OCI-LY1 (cell line): ENCODE measurements around the gene CD247.

Experiments used
- H2AFZ ChIP-seq: fragments of 200-600 bp; sonication (generic), shearing (Covaris generic); 2 replicates; pipeline ENCODE4 v1.6.0; 2014; ENCODE audit warnings: antibody characterized with exemption, mild to moderate bottlenecking, low read length
- H3F3A ChIP-seq: fragments of 200-600 bp; sonication (generic), shearing (Covaris generic); 2 replicates; pipeline ENCODE4 v1.6.0; 2014; ENCODE audit warnings: mild to moderate bottlenecking, antibody characterized with exemption, low read length, moderate library complexity; ENCODE audit not compliant: insufficient read depth
- H3K27ac ChIP-seq: fragments of 200-600 bp; sonication (generic); 2 replicates; pipeline ENCODE4 v1.5.1; 2014; ENCODE audit warnings: low read length, mixed run types, mild to moderate bottlenecking, low read depth; ENCODE audit not compliant: poor library complexity, severe bottlenecking
- H3K27me3 ChIP-seq: fragments of 200-600 bp; sonication (generic); 2 replicates; pipeline ENCODE4 v1.6.0; 2014; ENCODE audit warnings: antibody characterized with exemption, mild to moderate bottlenecking, low read length, moderate library complexity; ENCODE audit not compliant: insufficient read depth
- H3K36me3 ChIP-seq: fragments of 200-600 bp; sonication (generic); 2 replicates; pipeline ENCODE4 v1.6.1; 2014; ENCODE audit warnings: mild to moderate bottlenecking, antibody characterized with exemption, low read length, moderate library complexity, mixed read lengths; ENCODE audit not compliant: insufficient read depth
- H3K4me1 ChIP-seq: fragments of 200-600 bp; sonication (generic); 2 replicates; pipeline ENCODE4 v1.5.1; 2014; ENCODE audit warnings: mild to moderate bottlenecking, low read length, moderate library complexity; ENCODE audit not compliant: insufficient read depth, severe bottlenecking
- H3K4me2 ChIP-seq: fragments of 200-600 bp; sonication (generic), shearing (Covaris generic); 2 replicates; pipeline ENCODE4 v1.6.1; 2014; ENCODE audit warnings: low read length
- H3K4me3 ChIP-seq: fragments of 200-600 bp; sonication (generic); 2 replicates; pipeline ENCODE4 v1.5.1; 2014; ENCODE audit warnings: low read length, low read depth, mild to moderate bottlenecking, mixed read lengths; ENCODE audit not compliant: poor library complexity, severe bottlenecking
- H3K79me2 ChIP-seq: fragments of 200-600 bp; shearing (Covaris generic); 2 replicates; pipeline ENCODE4 v1.6.1; 2016; ENCODE audit warnings: mixed run types, low read length, mixed read lengths; ENCODE audit not compliant: insufficient read depth
- H3K9ac ChIP-seq: fragments of 200-600 bp; sonication (generic), shearing (Covaris generic); 2 replicates; pipeline ENCODE4 v1.6.1; 2014; ENCODE audit warnings: mild to moderate bottlenecking, low read length, mixed read lengths
- H3K9me2 ChIP-seq: fragments of 200-600 bp; sonication (generic), shearing (Covaris generic); 2 replicates; pipeline ENCODE4 v1.6.1; 2014; ENCODE audit warnings: low read depth, mild to moderate bottlenecking, low read length, mixed read lengths
- H3K9me3 ChIP-seq: fragments of 200-600 bp; shearing (Covaris generic); 2 replicates; pipeline ENCODE4 v1.6.1; 2014; ENCODE audit warnings: low read length, mixed read lengths
- H4K20me1 ChIP-seq: fragments of 200-600 bp; sonication (generic), shearing (Covaris generic); 2 replicates; pipeline ENCODE4 v1.6.0; 2016; ENCODE audit warnings: mild to moderate bottlenecking, low read length; ENCODE audit not compliant: insufficient read depth
- EZH2 ChIP-seq: fragments of 200-600 bp; sonication (generic), shearing (Covaris generic); IDR thresholded peaks from 2 replicates; pipeline ENCODE4 v1.8.0; 2017; ENCODE audit warnings: borderline replicate concordance, mixed run types, mild to moderate bottlenecking, antibody characterized with exemption, low read length, moderate library complexity, mixed read lengths
- TF ChIP-seq, protein P1 (sequence below): fragments of 200-600 bp; sonication (generic), shearing (Covaris generic); IDR thresholded peaks from 2 replicates; pipeline ENCODE4 v1.5.1; 2017; ENCODE audit warnings: mild to moderate bottlenecking, antibody characterized with exemption, low read length, moderate library complexity, mixed read lengths

Gene CD247

DNA sequence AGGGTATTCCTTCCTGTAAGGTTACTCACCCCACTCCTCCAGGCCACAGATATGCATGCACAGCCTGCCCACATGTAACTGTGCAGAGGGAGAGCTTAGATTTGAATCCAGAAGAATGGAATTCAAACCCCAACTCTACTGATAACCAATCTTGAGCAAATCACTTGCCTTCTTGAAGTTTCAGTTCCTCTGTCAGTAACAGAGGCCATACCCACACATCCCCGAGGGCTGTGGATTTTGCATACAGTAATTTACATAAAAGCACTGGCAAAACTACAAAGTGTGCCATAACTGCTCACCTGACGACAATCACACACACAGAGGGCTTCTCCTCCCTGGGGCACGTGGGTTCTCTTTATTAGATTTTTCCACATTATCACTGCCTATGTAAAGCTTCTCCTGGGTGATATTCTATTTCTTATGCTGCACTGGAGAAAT, 18.6 kb downstream of the CD247 start:
- H3K4me3 ChIP-seq: peak overlapping the region; percentile 51
- no peaks in the 10 kb centered on the region for H3K9me3 ChIP-seq
- peak overlapping the region; percentile 94 for H3K27ac ChIP-seq
- TF ChIP-seq, protein P1, sequence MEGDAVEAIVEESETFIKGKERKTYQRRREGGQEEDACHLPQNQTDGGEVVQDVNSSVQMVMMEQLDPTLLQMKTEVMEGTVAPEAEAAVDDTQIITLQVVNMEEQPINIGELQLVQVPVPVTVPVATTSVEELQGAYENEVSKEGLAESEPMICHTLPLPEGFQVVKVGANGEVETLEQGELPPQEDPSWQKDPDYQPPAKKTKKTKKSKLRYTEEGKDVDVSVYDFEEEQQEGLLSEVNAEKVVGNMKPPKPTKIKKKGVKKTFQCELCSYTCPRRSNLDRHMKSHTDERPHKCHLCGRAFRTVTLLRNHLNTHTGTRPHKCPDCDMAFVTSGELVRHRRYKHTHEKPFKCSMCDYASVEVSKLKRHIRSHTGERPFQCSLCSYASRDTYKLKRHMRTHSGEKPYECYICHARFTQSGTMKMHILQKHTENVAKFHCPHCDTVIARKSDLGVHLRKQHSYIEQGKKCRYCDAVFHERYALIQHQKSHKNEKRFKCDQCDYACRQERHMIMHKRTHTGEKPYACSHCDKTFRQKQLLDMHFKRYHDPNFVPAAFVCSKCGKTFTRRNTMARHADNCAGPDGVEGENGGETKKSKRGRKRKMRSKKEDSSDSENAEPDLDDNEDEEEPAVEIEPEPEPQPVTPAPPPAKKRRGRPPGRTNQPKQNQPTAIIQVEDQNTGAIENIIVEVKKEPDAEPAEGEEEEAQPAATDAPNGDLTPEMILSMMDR: no peak
- TF ChIP-seq EZH2: no peak
- H3K9ac ChIP-seq: peak overlapping the region; percentile 54
- 0 out of 2 replicates have a peak, but pooled peaks cover 6% of the 10 kb centered on the region for H3F3A ChIP-seq
- no peaks in the 10 kb centered on the region for H3K36me3 ChIP-seq
- H3K79me2 ChIP-seq: no peaks in the 10 kb centered on the region
- no peaks in the 10 kb centered on the region for H4K20me1 ChIP-seq
- no peaks in the 10 kb centered on the region for H3K27me3 ChIP-seq
- H3K4me2 ChIP-seq: peak overlapping the region; percentile 70
- no peak overlapping the region for H2AFZ ChIP-seq
- H3K4me1 ChIP-seq: peaks cover 94% of the 10 kb centered on the region
- H3K9me2 ChIP-seq: no peaks in the 10 kb centered on the region

DNA sequence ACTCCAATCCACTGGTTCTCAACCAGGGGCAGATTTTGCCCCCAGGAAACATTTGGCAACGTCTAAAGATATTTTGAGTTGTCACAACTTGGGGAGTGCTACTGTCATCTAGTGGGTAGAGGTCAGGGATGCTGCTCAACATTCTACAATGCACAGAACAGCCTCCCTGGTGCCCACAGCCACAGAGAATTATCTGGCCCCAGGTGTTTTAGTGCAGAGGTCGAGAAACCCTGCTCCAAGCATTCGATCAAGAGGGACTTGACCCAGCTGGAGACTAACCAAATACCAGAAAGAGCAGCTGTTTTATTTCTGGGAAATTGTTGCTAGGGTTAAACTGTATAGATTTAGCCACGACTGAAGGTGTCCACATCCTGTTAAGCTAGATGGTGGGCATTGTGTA, 19.2 kb downstream of the CD247 start:
- no peaks in the 10 kb centered on the region for H3K9me2 ChIP-seq
- peak overlapping the region; percentile 70 for H3K4me2 ChIP-seq
- no peaks in the 10 kb centered on the region for H3K36me3 ChIP-seq
- H3K9me3 ChIP-seq: no peaks in the 10 kb centered on the region
- no peak for TF ChIP-seq EZH2
- TF ChIP-seq, protein P1: peak; percentile 48
- peak overlapping the region; percentile 54; the same call in 1 of the 2 replicates for H3K9ac ChIP-seq
- H3F3A ChIP-seq: 0 out of 2 replicates have a peak, but pooled peaks cover 6% of the 10 kb centered on the region
- peaks cover 96% of the 10 kb centered on the region for H3K4me1 ChIP-seq
- no peaks in the 10 kb centered on the region for H4K20me1 ChIP-seq
- peak overlapping the region; percentile 94 for H3K27ac ChIP-seq
- H3K27me3 ChIP-seq: no peaks in the 10 kb centered on the region
- peak overlapping the region; percentile 51 for H3K4me3 ChIP-seq
- H2AFZ ChIP-seq: no peak overlapping the region
- H3K79me2 ChIP-seq: no peaks in the 10 kb centered on the region

DNA sequence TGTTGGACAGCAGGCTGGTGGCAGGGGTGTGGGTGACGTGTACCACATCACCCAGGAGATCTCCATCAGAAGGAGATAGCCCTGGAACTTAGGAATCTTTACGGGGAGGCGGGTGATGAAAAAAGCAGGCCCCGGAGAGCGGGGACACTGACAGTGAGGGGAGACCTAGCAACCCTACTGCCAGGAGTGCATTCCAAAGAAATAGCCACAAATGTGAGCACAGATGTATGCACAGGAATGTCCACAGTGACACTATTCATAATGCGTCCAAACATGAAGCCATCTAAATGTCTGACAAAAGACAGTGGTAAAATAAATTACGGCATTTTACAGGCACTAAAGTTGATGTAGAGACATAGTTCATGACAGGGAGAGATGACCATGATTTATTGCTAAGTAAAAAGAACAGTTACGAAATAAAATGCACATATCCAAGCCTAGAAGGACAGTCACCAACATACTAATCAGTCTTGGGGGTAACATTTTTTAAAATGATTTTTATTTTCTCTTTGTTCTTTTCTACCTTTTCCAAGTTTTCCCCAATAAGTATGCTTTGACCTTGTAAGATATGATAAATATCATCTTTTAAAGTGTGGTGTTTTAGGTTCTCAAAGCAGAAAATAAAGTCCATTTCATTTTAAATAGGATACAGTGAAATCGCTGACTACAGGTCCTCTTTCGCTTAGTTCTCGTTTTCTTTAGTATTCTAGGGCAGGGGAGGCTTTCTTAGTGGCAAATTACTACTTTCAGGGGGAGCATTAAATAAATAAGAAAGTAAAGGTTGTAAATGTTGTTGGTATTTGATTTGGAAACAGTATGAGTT, 21.3 kb downstream of the CD247 start:
- no peaks in the 10 kb centered on the region for H3K9me2 ChIP-seq
- no peak for TF ChIP-seq EZH2
- TF ChIP-seq, protein P1: no peak
- H3K9ac ChIP-seq: no peak overlapping the region
- H3K27ac ChIP-seq: peak overlapping the region; percentile 94
- H4K20me1 ChIP-seq: no peaks in the 10 kb centered on the region
- no peaks in the 10 kb centered on the region for H3K36me3 ChIP-seq
- no peaks in the 10 kb centered on the region for H3K79me2 ChIP-seq
- no peak overlapping the region for H2AFZ ChIP-seq
- no peak overlapping the region for H3K4me3 ChIP-seq
- H3K4me1 ChIP-seq: peaks cover 98% of the 10 kb centered on the region
- H3F3A ChIP-seq: 0 out of 2 replicates have a peak, but pooled peaks cover 6% of the 10 kb centered on the region
- H3K4me2 ChIP-seq: no peak overlapping the region
- no peaks in the 10 kb centered on the region for H3K27me3 ChIP-seq
- no peaks in the 10 kb centered on the region for H3K9me3 ChIP-seq
